VCaP (cell line): ENCODE measurements around the gene RIPOR3.

Source experiments
- H3K27ac ChIP-seq: fragments of 450-650 bp; 2 replicates; pipeline ENCODE4 v1.5.1; 2017
- CTCF ChIP-seq: fragments of 450-650 bp; conservative IDR thresholded peaks from 2 replicates; pipeline ENCODE4 v1.5.1; 2017; ENCODE audit warnings: mild to moderate bottlenecking, moderate library complexity

The RIPOR3 gene

GRCh38 chr20:50611128-50611810 lies 80.1 kb downstream of the RIPOR3 start:
- TF ChIP-seq CTCF: no peak
- no peak overlapping the region for H3K27ac ChIP-seq

- no peak overlapping the region for H3K27ac ChIP-seq
- TF ChIP-seq CTCF: peak; percentile 19
Measured at GRCh38 chr20:50610212-50610718, 81.1 kb downstream of the RIPOR3 start.

GRCh38 chr20:50609438-50609989 lies 81.8 kb downstream of the RIPOR3 start:
- H3K27ac ChIP-seq: no peak overlapping the region
- TF ChIP-seq CTCF: no peak

GRCh38 chr20:50608750-50609104 lies 82.6 kb downstream of the RIPOR3 start:
- no peak for TF ChIP-seq CTCF
- no peak overlapping the region for H3K27ac ChIP-seq

GRCh38 chr20:50607850-50608749 lies 83.2 kb downstream of the RIPOR3 start:
- no peak for TF ChIP-seq CTCF
- H3K27ac ChIP-seq: no peak overlapping the region

GRCh38 chr20:50607436-50607835 lies 83.9 kb downstream of the RIPOR3 start:
- no peak for TF ChIP-seq CTCF
- H3K27ac ChIP-seq: no peak overlapping the region

- TF ChIP-seq CTCF: no peak
- no peak overlapping the region for H3K27ac ChIP-seq
Measured at GRCh38 chr20:50605136-50605535, 86.2 kb downstream of the RIPOR3 start.
